Measurements from ENCODE around the gene SART3. TPM values are rescaled to one million over a fixed set of nuclear protein-coding genes. Genes with fewer than 3 reads are reported as not detected.

SART3 gene
- total RNA-seq, 1 experiment from 2014 or later = 89.4 TPM

- TF ChIP-seq CTCF (conservative IDR thresholded peaks at IDR 0.05) = no peak
- Histone ChIP-seq H3K27me3 (ENCODE audit: insufficient read depth, low read length) (no peaks in the 10 kb centered on the region), H3K23ac (ENCODE audit: insufficient read length, low read depth, low read length) (no peak overlapping the region), H2BK5ac (ENCODE audit: insufficient read length, low read length) (no peak overlapping the region), H4K5ac (ENCODE audit: insufficient read length, low read depth, low read length) (no peak overlapping the region), H2AFZ (ENCODE audit: low read length) (no peak overlapping the region), H4K8ac (replicated peaks; ENCODE audit: insufficient read length, low read depth, low read length) (no peak overlapping the region), H3K4me1 (ENCODE audit: insufficient read depth, low read length) (0 out of 2 replicates have a peak, but pooled peaks cover 2% of the 10 kb centered on the region), H3K79me2 (ENCODE audit: insufficient read depth, low read length) (no peaks in the 10 kb centered on the region), H2BK15ac (ENCODE audit: low read depth, low read length) (no peak overlapping the region), H3K27ac (ENCODE audit: insufficient read length, low read depth, low read length) (no peak overlapping the region), H4K20me1 (ENCODE audit: control insufficient read depth, insufficient read depth, insufficient read length) (no peaks in the 10 kb centered on the region), H3K14ac (ENCODE audit: insufficient read depth, low read length) (no peak overlapping the region), H3K9me3 (ENCODE audit: control insufficient read depth, low read depth, low read length) (no peaks in the 10 kb centered on the region), H3K18ac (ENCODE audit: insufficient read length, low read depth, low read length) (no peak overlapping the region), H3K9ac (ENCODE audit: extremely low read depth, insufficient read length, low read length) (no peak overlapping the region), H2BK120ac (ENCODE audit: low read depth, low read length, poor library complexity, severe bottlenecking) (no peak overlapping the region), H3K23me2 (ENCODE audit: insufficient read length, low read depth, low read length, poor library complexity, severe bottlenecking) (no peaks in the 10 kb centered on the region), H4K91ac (ENCODE audit: insufficient read length, low read depth, low read length) (no peak overlapping the region), H2BK20ac (ENCODE audit: low read depth, low read length, poor library complexity, severe bottlenecking) (no peak overlapping the region), H3K79me1 (ENCODE audit: insufficient read depth, low read depth, low read length, poor library complexity, severe bottlenecking) (no peaks in the 10 kb centered on the region), H3T11ph (ENCODE audit: low read length) (no peak overlapping the region), H3K4me2 (ENCODE audit: insufficient read depth, insufficient read length, low read length) (no peak overlapping the region), H3K56ac (ENCODE audit: insufficient read length, low read depth, low read length) (no peak overlapping the region), H2AK5ac (ENCODE audit: insufficient read length, low read length) (no peak overlapping the region), H3K4ac (ENCODE audit: low read depth, low read length) (no peak overlapping the region), H2BK12ac (ENCODE audit: insufficient read length, low read depth, low read length) (no peak overlapping the region)
- peaks cover 16 to 19% of the 10 kb centered on the region in 2 experiments for H3K4me1 Mint-ChIP-seq
- WGBS (ENCODE audit: extremely low coverage, insufficient read length, low lambda C conversion rate) = no CpG with 5 or more reads among the region's 8 CpGs
- H3K4me3 Mint-ChIP-seq = no peak overlapping the region
- no peaks in the 10 kb centered on the region for H3K9me3 Mint-ChIP-seq
- DNase-seq = no peak
- H3K36me3 Mint-ChIP-seq (ENCODE audit: insufficient read depth in 1 of 3, low read depth in 3 of 3) = no peaks in the 10 kb centered on the region
- H3K27ac Mint-ChIP-seq = no peak overlapping the region
- peaks cover 9% of the 10 kb centered on the region for H3K27me3 Mint-ChIP-seq (ENCODE audit: low read depth)
These were observed 82.3 kb downstream of the SART3 start for GRCh38 chr12:108478611-108479206.

Measured in H9 (cell line).